K562 (cell line): ENCODE data around the gene INSR. TPM values are rescaled to one million over a fixed set of nuclear protein-coding genes. Genes with fewer than 3 reads are reported as not detected.

Experiments used
- ATAC-seq: fragments of 200-7000 bp; cut with Tn5 transposase; 3 replicates; pipeline ENCODE4 v1.9.1; 2020; ENCODE audit warnings: moderate library complexity
- BruUV-seq: library from RNA; stranded (reverse); fragments of 400-500 nt; replicated peaks from 2 replicates; lab custom pipeline; 2021; lab: Mats Ljungman, UMichigan
- CTCF ChIA-PET: fragments of 300-600 bp; formaldehyde crosslinking; extraction: SDS; loops from one replicate; lab custom pipeline; 2021; ENCODE audit warnings: low intra/inter-chr PET ratio; lab: Yijun Ruan, JAX
- POLR2A ChIA-PET: fragments of 300-600, 350-650 bp; sonication (Branson Sonifier 250); formaldehyde crosslinking; extraction: SDS; loops from one replicate; lab custom pipeline; 2021; ENCODE audit warnings: antibody characterized with exemption, inconsistent platforms; lab: Yijun Ruan, JAX
- DNase-seq, 4 experiments: peaks; one replicate each; pipeline versions ENCODE4 v3.0.0 to v3.0.0-alpha.2; 2011 to 2018; ENCODE audit warnings: low spot score in 3 of 4, mixed read lengths in 3 of 4; ENCODE audit errors: extremely low read depth in 1 of 4
- FAIRE-seq: peaks from 2 replicates; lab custom pipeline; 2011; peaks lifted over from hg19 to GRCh38; lab: Jason Lieb, UNC
- H2AFZ ChIP-seq: 2 replicates; pipeline ENCODE4 v1.6.0; 2011; ENCODE audit warnings: low read depth, low read length, control low read depth, inconsistent platforms
- H3K27ac ChIP-seq: fragments of 200-600 bp; 3 replicates; pipeline ENCODE4 v1.8.0; 2011; ENCODE audit warnings: low read depth, mild to moderate bottlenecking, control low read depth, inconsistent platforms, low read length, moderate library complexity, mixed read lengths; ENCODE audit errors: extremely low read depth
- H3K27me3 ChIP-seq, 2 experiments: fragments of 300-600 bp in 1 of 2; 2 replicates in 1 of 2; 3 replicates in 1 of 2; pipeline versions ENCODE4 v1.6.0 to v1.8.0; 2011; ENCODE audit warnings: inconsistent platforms in 2 of 2, low read length in 2 of 2, mild to moderate bottlenecking in 1 of 2, mixed read lengths in 1 of 2, moderate library complexity in 1 of 2; ENCODE audit not compliant: control insufficient read depth in 2 of 2, insufficient read depth in 2 of 2
- H3K36me3 ChIP-seq: fragments of 300-600 bp; 3 replicates; pipeline ENCODE4 v1.8.0; 2011; ENCODE audit warnings: mild to moderate bottlenecking, low read length, inconsistent platforms; ENCODE audit not compliant: control insufficient read depth, insufficient read depth
- H3K4me1 ChIP-seq, 2 experiments: fragments of 200-600 bp in 1 of 2; replicated peaks in 1 of 2; 2 replicates in 1 of 2; 3 replicates in 1 of 2; pipeline versions ENCODE4 v1.5.1 to v1.8.0; 2011; ENCODE audit warnings: inconsistent platforms in 2 of 2, low read length in 2 of 2, mild to moderate bottlenecking in 1 of 2, mixed read lengths in 1 of 2, moderate library complexity in 1 of 2; ENCODE audit not compliant: control insufficient read depth in 2 of 2, insufficient read depth in 2 of 2
- H3K4me2 ChIP-seq: 2 replicates; pipeline ENCODE4 v1.6.1; 2011; ENCODE audit warnings: low read length, control low read depth, inconsistent platforms, mixed read lengths; ENCODE audit not compliant: insufficient read depth
- H3K4me3 ChIP-seq: fragments of 200-600 bp; sonication (generic), shearing (Covaris generic); 2 replicates; pipeline ENCODE4 v1.5.1; 2016; ENCODE audit warnings: control low read depth, inconsistent platforms
- H3K79me2 ChIP-seq: fragments of 200-600 bp; 3 replicates; pipeline ENCODE4 v1.8.0; 2011; ENCODE audit warnings: low read length, inconsistent platforms; ENCODE audit not compliant: control insufficient read depth, insufficient read depth
- H3K9ac ChIP-seq, 2 experiments: 2 replicates each; pipeline versions ENCODE4 v1.6.0 to v1.6.1; 2011; ENCODE audit warnings: low read depth in 2 of 2, low read length in 2 of 2, control low read depth in 1 of 2, inconsistent platforms in 1 of 2, mild to moderate bottlenecking in 1 of 2, mixed read lengths in 1 of 2; ENCODE audit not compliant: insufficient read depth in 1 of 2
- H3K9me1 ChIP-seq: one replicate; pipeline ENCODE4 v1.6.0; 2011; ENCODE audit warnings: inconsistent platforms, mild to moderate bottlenecking, low read length, moderate library complexity; ENCODE audit not compliant: control insufficient read depth, insufficient read depth
- H3K9me3 ChIP-seq: replicated peaks from 2 replicates; pipeline ENCODE4 v1.5.1; 2011; ENCODE audit warnings: low read depth, low read length, inconsistent platforms; ENCODE audit not compliant: control insufficient read depth, insufficient read depth
- H4K20me1 ChIP-seq: replicated peaks from 2 replicates; pipeline ENCODE4 v1.6.1; 2011; ENCODE audit warnings: low read length, inconsistent platforms, mixed read lengths; ENCODE audit not compliant: control insufficient read depth, insufficient read depth
- BCLAF1 ChIP-seq, 2 experiments: fragments of 450-650 bp in 1 of 2; IDR thresholded peaks; 2 replicates each; pipeline ENCODE4 v1.6.1; 2011 to 2017; ENCODE audit warnings: low read depth in 2 of 2, antibody characterized with exemption in 1 of 2, borderline replicate concordance in 1 of 2, low read length in 1 of 2, mild to moderate bottlenecking in 1 of 2, mixed read lengths in 1 of 2; ENCODE audit not compliant: control insufficient read depth in 1 of 2
- BMI1 ChIP-seq: fragments of 150-350 bp; IDR thresholded peaks from 2 replicates; pipeline ENCODE4 v1.6.1; 2014; ENCODE audit warnings: low read length
- CBX3 ChIP-seq, 2 experiments: IDR thresholded peaks; 1 replicate in 1 of 2; 2 replicates in 1 of 2; pipeline ENCODE4 v1.6.1; 2012; ENCODE audit warnings: inconsistent platforms in 2 of 2, low read length in 2 of 2, borderline replicate concordance in 1 of 2, control low read depth in 1 of 2
- CBX5 ChIP-seq: IDR thresholded peaks from 2 replicates; pipeline ENCODE4 v1.6.1; 2014; ENCODE audit warnings: low read depth, borderline replicate concordance
- ETS2 ChIP-seq: IDR thresholded peaks from 2 replicates; pipeline ENCODE4 v1.6.1; 2016; ENCODE audit warnings: borderline replicate concordance, missing genetic modification characterization, mild to moderate bottlenecking, moderate library complexity, missing compliant biosample characterization; ENCODE audit not compliant: poor library complexity, severe bottlenecking
- HDGF ChIP-seq: fragments of 450-650 bp; IDR thresholded peaks from 2 replicates; pipeline ENCODE4 v1.6.1; 2016
- HNRNPUL1 ChIP-seq: fragments of 200-400 bp; formaldehyde crosslinking; IDR thresholded peaks from 2 replicates; pipeline ENCODE4 v1.6.1; 2017; ENCODE audit warnings: low read length
- JUN ChIP-seq, 2 experiments: sonication (generic) in 1 of 2; formaldehyde crosslinking in 1 of 2; IDR thresholded peaks; 2 replicates each; pipeline versions ENCODE4 v1.6.1 to v1.8.0; 2012 to 2022; ENCODE audit warnings: borderline replicate concordance in 2 of 2, mild to moderate bottlenecking in 2 of 2, improper control_type of control experiment in 1 of 2, low read depth in 1 of 2, low read length in 1 of 2, missing genetic modification reagents in 1 of 2
- MEIS2 ChIP-seq: fragments of 450-650 bp; IDR thresholded peaks from 2 replicates; pipeline ENCODE4 v1.6.1; 2014; ENCODE audit warnings: mild to moderate bottlenecking; ENCODE audit not compliant: partially characterized antibody
- TEAD4 ChIP-seq, 2 experiments: sonication (generic) in 1 of 2; formaldehyde crosslinking in 1 of 2; IDR thresholded peaks; 2 replicates each; pipeline versions ENCODE4 v1.6.1 to v1.8.0; 2012 to 2022; ENCODE audit warnings: borderline replicate concordance in 1 of 2, inconsistent platforms in 1 of 2, low read length in 1 of 2, mild to moderate bottlenecking in 1 of 2, missing genetic modification reagents in 1 of 2
- TRIM28 ChIP-seq: fragments of 450-650 bp; IDR thresholded peaks from 2 replicates; pipeline ENCODE4 v1.6.1; 2017
- ZBED1 ChIP-seq: IDR thresholded peaks from 2 replicates; pipeline ENCODE4 v1.6.1; 2014
- ZEB2 ChIP-seq: fragments of 450-650 bp; IDR thresholded peaks from 2 replicates; pipeline ENCODE4 v1.6.1; 2016
- ZNF274 ChIP-seq: IDR thresholded peaks from 2 replicates; pipeline ENCODE4 v1.6.1; 2011; ENCODE audit warnings: low read depth, mild to moderate bottlenecking, low read length, moderate library complexity, borderline replicate concordance
- ZNF280A ChIP-seq: fragments of 450-650 bp; IDR thresholded peaks from 2 replicates; pipeline ENCODE4 v1.6.1; 2018; ENCODE audit warnings: mild to moderate bottlenecking, low read depth; ENCODE audit not compliant: partially characterized antibody
- ZNF445 ChIP-seq: fragments of 250-450 bp; sonication (Bioruptor Pico); IDR thresholded peaks from 2 replicates; pipeline ENCODE4 v1.4.0; 2020; ENCODE audit warnings: low read depth, mild to moderate bottlenecking, moderate library complexity
- WGBS: fragments of 100-300 bp; shearing (Covaris generic); methylation state at CpG from one replicate; pipeline ENCODE4 v1.1.6; 2016; ENCODE audit warnings: low coverage, mixed read lengths; ENCODE audit not compliant: insufficient coverage; ENCODE audit errors: missing lambda C conversion rate; 5-methylcytosine and 5-hydroxymethylcytosine counted together
- in situ Hi-C: fragments of 300-500 bp; cut with MboI; formaldehyde crosslinking; loops from 4 replicates; pipeline ENCODE4 v1.15.0; 2018; ENCODE audit warnings: inconsistent platforms, mixed read lengths
- intact Hi-C: fragments of 100-400 bp; cut with micrococcal nuclease; formaldehyde crosslinking; loops from 2 replicates; pipeline ENCODE4 v1.14.2; 2022
- polyA plus RNA-seq, 8 experiments: library from polyadenylated mRNA; depleted of rRNA in 4 of 8; stranded (reverse) in 5 of 8; unstranded in 3 of 8; fragments of >200 nt; fragmentation: Nextera tagmentation in 2 of 8; fragmentation: Illumina TruSeq in 1 of 8; extraction: Ambion mirVana in 2 of 8; extraction: Trizol in 1 of 8; gene quantifications; 2 replicates each; pipeline versions ENCODE4 v1.2.1 to v1.2.3, GENCODE V29; 2011 to 2014; ENCODE audit warnings: inconsistent platforms in 1 of 8, missing spikeins in 1 of 8
- total RNA-seq, 7 experiments: library from RNA; depleted of rRNA in 6 of 7; stranded (reverse); fragments of >200 nt in 6 of 7; fragmentation: Illumina TruSeq in 2 of 7; extraction: Trizol in 2 of 7; gene quantifications; 2 replicates each; pipeline versions ENCODE4 v1.2.1 to v1.2.3, GENCODE V29; 2011 to 2021; ENCODE audit warnings: low replicate concordance in 1 of 7

Gene INSR
- total and polyA plus RNA-seq, 9 of the 15 experiments (the other 6 are each of a cell fraction or from before 2014, with no cell fraction given): 0.04 to 0.88 (median 0.41) TPM

- Histone ChIP-seq H3K36me3 (peaks cover 62% of the 10 kb centered on the region), H3K4me3 (no peak overlapping the region), H3K27me3 (no peaks in the 10 kb centered on the region), H3K4me1 (no peaks in the 10 kb centered on the region), H3K4me2 (no peak overlapping the region), H3K9ac (no peak overlapping the region), H2AFZ (no peak overlapping the region), H4K20me1 (no peaks in the 10 kb centered on the region), H3K79me2 (no peaks in the 10 kb centered on the region), H3K27ac (no peak overlapping the region), H3K9me3 (peaks cover 55% of the 10 kb centered on the region), H3K9me1 (no peaks in the 10 kb centered on the region)
- in situ Hi-C loops (no loop called here), intact Hi-C loops (no loop called here)
- no peak for ATAC-seq
- DNase-seq: peak in 1 of 4 experiments; percentile 32
- WGBS: 94% methylated on average over 15 of the region's 15 CpGs
- ChIA-PET POLR2A (no interaction called here), CTCF (interaction anchor here (0.7 kb wide), 1 partner anchor 443 kb away, joined by 3 read pairs; no protein-coding TSS in a partner anchor)
- no TSS peak for BruUV-seq
- peak; percentile 49 for FAIRE-seq
- TF ChIP-seq ZBED1: peak; percentile 54; the same call in 1 of the 2 replicates
- no peak for TF ChIP-seq BMI1
- peak; percentile 99 for TF ChIP-seq TRIM28
- peak; percentile 98 for TF ChIP-seq ZNF445 (CRISPR knock-in tag)
- peak; percentile 100 for TF ChIP-seq ZNF274
- 0 out of 4 replicates have a peak, but pooled peaks of 1 of the 2 experiments have one; percentile 32 for TF ChIP-seq BCLAF1 (IDR thresholded peaks at IDR 0.05; ENCODE audit: borderline replicate concordance in 1 of 2, control insufficient read depth in 1 of 2, low read depth in 2 of 2, low read length in 1 of 2)
- TF ChIP-seq HNRNPUL1: no peak
- TF ChIP-seq MEIS2: no peak
- peak; percentile 46; the same call in 1 of the 2 replicates for TF ChIP-seq JUN (IDR thresholded peaks at IDR 0.05; ENCODE audit: borderline replicate concordance, low read depth, low read length)
- no peak for TF ChIP-seq JUN (CRISPR knock-in tag; IDR thresholded peaks at IDR 0.05; ENCODE audit: borderline replicate concordance)
- peak; percentile 90 for TF ChIP-seq ZEB2
- peak; percentile 59; the same call in 1 of the 2 replicates for TF ChIP-seq TEAD4 (IDR thresholded peaks at IDR 0.05; ENCODE audit: low read length)
- no peak for TF ChIP-seq TEAD4 (CRISPR knock-in tag; IDR thresholded peaks at IDR 0.05; ENCODE audit: borderline replicate concordance)
- TF ChIP-seq CBX5: peak; percentile 89
- no peak for TF ChIP-seq ETS2
- no peak for TF ChIP-seq HDGF
- TF ChIP-seq ZNF280A: peak; percentile 98
- TF ChIP-seq CBX3 (IDR thresholded peaks at IDR 0.05; ENCODE audit: borderline replicate concordance in 1 of 2, low read length in 2 of 2): peak; percentile 59 to 98
Measured at GRCh38 chr19:7083076-7083956, 210.9 kb downstream of the INSR start.
